Activated CD4-positive, alpha-beta T cell treated with anti-CD3 and anti-CD28 coated beads, Interleukin-2, amount 50 U/mL, for 16 hours (primary cell): Measurements from ENCODE around the gene ADAM22.
"Not testable (repeated sequence)": the region's sequence is repeated elsewhere in the genome, so short reads cannot be mapped to it uniquely, and the experiment has no call there.

ENCODE experiments used
- DNase-seq: peaks from one replicate; pipeline ENCODE4 v3.0.0-alpha.2; 2020

The ADAM22 gene

GRCh38 chr7:88115258-88115796 lies 181.3 kb downstream of the ADAM22 start:
- no peak for DNase-seq

GRCh38 chr7:88115816-88116215 lies 181.8 kb downstream of the ADAM22 start:
- DNase-seq, result no peak

- DNase-seq, result no peak
These were observed 182.3 kb downstream of the ADAM22 start for GRCh38 chr7:88116235-88116795.

GRCh38 chr7:88117325-88117724 lies 183.3 kb downstream of the ADAM22 start:
- no peak for DNase-seq

- no peak for DNase-seq
These were observed 187.3 kb downstream of the ADAM22 start for GRCh38 chr7:88121335-88121734.

GRCh38 chr7:88127637-88128290 lies 193.7 kb downstream of the ADAM22 start:
- no peak for DNase-seq

GRCh38 chr7:88132725-88133124 lies 198.7 kb downstream of the ADAM22 start:
- no peak for DNase-seq

GRCh38 chr7:88140947-88141346 lies 206.9 kb downstream of the ADAM22 start:
- no peak for DNase-seq

GRCh38 chr7:88141479-88141878 lies 207.4 kb downstream of the ADAM22 start:
- DNase-seq, result no peak

GRCh38 chr7:88141953-88142352 lies 207.9 kb downstream of the ADAM22 start:
- DNase-seq, result no peak

GRCh38 chr7:88146616-88147015 lies 212.6 kb downstream of the ADAM22 start:
- no peak for DNase-seq

GRCh38 chr7:88147341-88147740 lies 213.3 kb downstream of the ADAM22 start:
- no peak for DNase-seq

- no peak for DNase-seq
These were observed 213.9 kb downstream of the ADAM22 start for GRCh38 chr7:88147949-88148348.

- DNase-seq, result no peak
These were observed 216.0 kb downstream of the ADAM22 start for GRCh38 chr7:88150033-88150432.

GRCh38 chr7:88151119-88151790 lies 217.2 kb downstream of the ADAM22 start:
- DNase-seq, result no peak

- DNase-seq, result no peak
These were observed 219.3 kb downstream of the ADAM22 start for GRCh38 chr7:88153378-88153777.

GRCh38 chr7:88155756-88156155 lies 221.7 kb downstream of the ADAM22 start:
- no peak for DNase-seq

GRCh38 chr7:88156356-88156755 lies 222.3 kb downstream of the ADAM22 start:
- no peak for DNase-seq

- DNase-seq, result not testable (repeated sequence)
These were observed 225.7 kb downstream of the ADAM22 start for GRCh38 chr7:88159741-88160140.

- DNase-seq, result no peak
These were observed 231.6 kb downstream of the ADAM22 start for GRCh38 chr7:88165697-88166096.

- DNase-seq, result no peak
These were observed 233.2 kb downstream of the ADAM22 start for GRCh38 chr7:88167223-88167622.

GRCh38 chr7:88167721-88168120 lies 233.7 kb downstream of the ADAM22 start:
- DNase-seq, result no peak

- DNase-seq, result no peak
These were observed 235.8 kb downstream of the ADAM22 start for GRCh38 chr7:88169717-88170320.

GRCh38 chr7:88172842-88173241 lies 238.8 kb downstream of the ADAM22 start:
- DNase-seq, result no peak
